Sigmoid colon (tissue), 7 donors: ENCODE data around the gene TRAM2. TPM values are rescaled to one million over a fixed set of nuclear protein-coding genes. Genes with fewer than 3 reads are reported as not detected.

ENCODE experiments used
- DNase-seq: peaks from one replicate; pipeline ENCODE4 v3.0.0-alpha.2; 2019
- H3K27ac ChIP-seq, 4 donors: fragments of 200-600 bp; sonication (generic); one replicate each; pipeline ENCODE4 v1.5.1; 2016 to 2019; ENCODE audit warnings: mild to moderate bottlenecking in 1 of 4
- H3K27me3 ChIP-seq, 3 donors: fragments of 200-600 bp; sonication (generic); one replicate each; pipeline ENCODE4 v1.5.1; 2019; ENCODE audit warnings: mild to moderate bottlenecking in 1 of 3
- H3K36me3 ChIP-seq, 4 donors: fragments of 200-600 bp; sonication (generic); one replicate each; pipeline ENCODE4 v1.5.1; 2016 to 2019
- H3K4me1 ChIP-seq, 4 donors: fragments of 200-600 bp; sonication (generic); one replicate each; pipeline ENCODE4 v1.5.1; 2017 to 2019
- H3K4me3 ChIP-seq, 4 donors: fragments of 200-600 bp; sonication (generic); one replicate each; pipeline ENCODE4 v1.5.1; 2017 to 2019; ENCODE audit warnings: mild to moderate bottlenecking in 2 of 4, moderate library complexity in 1 of 4
- H3K9me3 ChIP-seq, 4 donors: fragments of 200-600 bp in 3 of 4; sonication (generic) in 3 of 4; one replicate each; pipeline versions ENCODE4 v1.5.1 to v1.6.1; 2013 to 2019
- EP300 ChIP-seq, 4 donors: sonication (generic); formaldehyde crosslinking; IDR thresholded peaks; one replicate each; pipeline ENCODE4 v1.6.1; 2017; ENCODE audit warnings: antibody characterized with exemption in 4 of 4
- POLR2A ChIP-seq, 2 donors: fragments of 450-650 bp; IDR thresholded peaks; one replicate each; pipeline ENCODE4 v1.6.1; 2016; ENCODE audit warnings: antibody characterized with exemption in 2 of 2, mild to moderate bottlenecking in 2 of 2, moderate library complexity in 2 of 2
- POLR2AphosphoS5 ChIP-seq, 4 donors: sonication (generic); formaldehyde crosslinking; IDR thresholded peaks; one replicate each; pipeline ENCODE4 v1.6.1; 2017; ENCODE audit warnings: antibody characterized with exemption in 4 of 4
- WGBS, 2 donors: extraction: QIAGEN DNeasy Blood & Tissue Kit; methylation state at CpG; one replicate each; pipeline ENCODE4 v1.1.7; 2013; 5-methylcytosine and 5-hydroxymethylcytosine counted together
- intact Hi-C: fragments of 100-400 bp; cut with DNase I; formaldehyde crosslinking; loops from one replicate; pipeline ENCODE4 v1.15.1; 2023
- polyA plus RNA-seq, 3 donors: library from polyadenylated mRNA; stranded (reverse); fragments of 200-250 nt; gene quantifications; one replicate each; pipeline ENCODE4 v1.2.3, GENCODE V29; 2013
- total RNA-seq, 4 donors: library from RNA; depleted of rRNA; stranded (reverse); fragments of >200 nt; gene quantifications; one replicate each; pipeline ENCODE4 v1.1.0, GENCODE V29; 2016
- TF ChIP-seq, protein P1 (sequence below), 4 experiments: fragments of 450-650 bp in 3 of 4; fragments of 200-600 bp in 1 of 4; IDR thresholded peaks; one replicate each; pipeline ENCODE4 v1.5.1; 2016 to 2019; ENCODE audit warnings: antibody characterized with exemption in 4 of 4, mild to moderate bottlenecking in 3 of 4, moderate library complexity in 2 of 4
- donor health status: healthy with polysubstance abuse.
- donor health status: Bipolar disorder and iron deficiency.
- donor health status: healthy.

Gene TRAM2
- total and polyA plus RNA-seq, 7 donors = 1.8 to 15.0 (median 10.7) TPM

DNA sequence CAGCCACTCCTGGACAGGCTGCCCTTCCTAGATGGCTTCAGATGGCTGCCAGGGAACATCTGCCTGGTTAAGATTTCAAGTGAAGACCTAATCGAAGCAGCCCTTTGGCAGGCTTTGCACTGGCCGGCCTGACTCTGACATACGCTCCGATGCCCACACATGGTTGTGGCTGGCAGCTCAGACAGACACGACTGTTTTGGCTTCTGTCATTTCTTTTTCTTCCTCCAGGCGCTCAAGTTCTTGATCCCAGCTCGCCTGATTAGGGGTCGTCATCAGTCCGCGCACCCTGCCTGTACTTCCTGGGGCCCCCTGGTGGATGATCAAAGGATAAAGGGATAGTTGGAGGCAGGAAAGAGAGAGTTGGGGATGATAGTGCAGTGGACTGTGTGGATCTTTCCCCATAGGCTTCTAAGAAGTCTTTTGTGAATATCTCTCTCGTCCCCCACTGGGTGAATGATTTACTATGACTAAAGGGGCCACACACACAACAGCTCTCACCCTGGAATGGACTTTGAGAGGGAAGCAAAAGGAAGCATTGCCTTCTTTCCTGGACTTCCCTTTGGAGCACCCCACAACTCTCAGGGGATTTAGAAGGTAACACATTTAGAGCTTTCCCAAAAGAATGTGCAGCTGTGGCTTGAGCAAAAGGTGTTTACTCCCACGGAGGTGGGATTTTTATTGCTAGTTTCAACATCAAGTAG is 21.4 kb upstream of the TRAM2 start:
- intact Hi-C loops = loop anchor here (1.0 to 5.0 kb wide), 3 partner anchors 64 to 182 kb away; no protein-coding TSS in a partner anchor
- Histone ChIP-seq H3K4me3 (peak overlapping the region in 3 of 4 donors; percentile 10 to 36 (median 34)), H3K9me3 (no peaks in the 10 kb centered on the region), H3K4me1 (peaks cover 0 to 40% (median 25%) of the 10 kb centered on the region in 4 donors), H3K27me3 (no peaks in the 10 kb centered on the region), H3K36me3 (no peaks in the 10 kb centered on the region), H3K27ac (peak overlapping the region in 3 of 4 donors; percentile 14 to 41 (median 30))
- peak; percentile 84 for DNase-seq
- WGBS, 2 donors = 30 to 40% methylated on average over 12 of the region's 12 CpGs
- TF ChIP-seq POLR2A (IDR thresholded peaks at IDR 0.05) (no peak), POLR2AphosphoS5 (IDR thresholded peaks at IDR 0.05) (no peak), EP300 (IDR thresholded peaks at IDR 0.05) (no peak)
- TF ChIP-seq, protein P1, sequence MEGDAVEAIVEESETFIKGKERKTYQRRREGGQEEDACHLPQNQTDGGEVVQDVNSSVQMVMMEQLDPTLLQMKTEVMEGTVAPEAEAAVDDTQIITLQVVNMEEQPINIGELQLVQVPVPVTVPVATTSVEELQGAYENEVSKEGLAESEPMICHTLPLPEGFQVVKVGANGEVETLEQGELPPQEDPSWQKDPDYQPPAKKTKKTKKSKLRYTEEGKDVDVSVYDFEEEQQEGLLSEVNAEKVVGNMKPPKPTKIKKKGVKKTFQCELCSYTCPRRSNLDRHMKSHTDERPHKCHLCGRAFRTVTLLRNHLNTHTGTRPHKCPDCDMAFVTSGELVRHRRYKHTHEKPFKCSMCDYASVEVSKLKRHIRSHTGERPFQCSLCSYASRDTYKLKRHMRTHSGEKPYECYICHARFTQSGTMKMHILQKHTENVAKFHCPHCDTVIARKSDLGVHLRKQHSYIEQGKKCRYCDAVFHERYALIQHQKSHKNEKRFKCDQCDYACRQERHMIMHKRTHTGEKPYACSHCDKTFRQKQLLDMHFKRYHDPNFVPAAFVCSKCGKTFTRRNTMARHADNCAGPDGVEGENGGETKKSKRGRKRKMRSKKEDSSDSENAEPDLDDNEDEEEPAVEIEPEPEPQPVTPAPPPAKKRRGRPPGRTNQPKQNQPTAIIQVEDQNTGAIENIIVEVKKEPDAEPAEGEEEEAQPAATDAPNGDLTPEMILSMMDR (IDR thresholded peaks at IDR 0.05) = peak; percentile 71 to 79 (median 73)

DNA sequence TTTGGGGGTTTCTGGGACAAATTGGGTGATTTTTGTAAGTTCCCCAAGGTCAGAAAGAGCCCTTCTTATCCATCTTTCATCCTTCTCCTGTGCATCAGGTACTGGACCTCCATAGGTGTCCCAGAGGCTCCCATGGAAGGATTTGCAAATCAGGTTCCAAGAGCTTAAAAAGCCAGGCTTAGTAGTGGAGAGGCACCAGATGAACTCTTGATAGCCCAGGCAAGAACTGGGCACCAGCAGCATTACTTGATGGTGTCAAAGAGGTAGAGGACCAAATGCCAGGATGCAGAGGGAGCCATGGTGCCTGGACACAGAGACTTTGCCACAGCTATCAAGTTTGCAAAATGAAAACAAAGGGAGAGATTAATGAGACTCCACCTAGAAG is 20.9 kb upstream of the TRAM2 start:
- Histone ChIP-seq H3K4me1 (peaks cover 0 to 40% (median 25%) of the 10 kb centered on the region in 4 donors), H3K4me3 (peak overlapping the region in 2 of 4 donors; percentile 34 to 36)
- intact Hi-C loops = loop anchor here (1.0 to 5.0 kb wide), 4 partner anchors 21 to 181 kb away; partner anchors contain the start of gene TRAM2

DNA sequence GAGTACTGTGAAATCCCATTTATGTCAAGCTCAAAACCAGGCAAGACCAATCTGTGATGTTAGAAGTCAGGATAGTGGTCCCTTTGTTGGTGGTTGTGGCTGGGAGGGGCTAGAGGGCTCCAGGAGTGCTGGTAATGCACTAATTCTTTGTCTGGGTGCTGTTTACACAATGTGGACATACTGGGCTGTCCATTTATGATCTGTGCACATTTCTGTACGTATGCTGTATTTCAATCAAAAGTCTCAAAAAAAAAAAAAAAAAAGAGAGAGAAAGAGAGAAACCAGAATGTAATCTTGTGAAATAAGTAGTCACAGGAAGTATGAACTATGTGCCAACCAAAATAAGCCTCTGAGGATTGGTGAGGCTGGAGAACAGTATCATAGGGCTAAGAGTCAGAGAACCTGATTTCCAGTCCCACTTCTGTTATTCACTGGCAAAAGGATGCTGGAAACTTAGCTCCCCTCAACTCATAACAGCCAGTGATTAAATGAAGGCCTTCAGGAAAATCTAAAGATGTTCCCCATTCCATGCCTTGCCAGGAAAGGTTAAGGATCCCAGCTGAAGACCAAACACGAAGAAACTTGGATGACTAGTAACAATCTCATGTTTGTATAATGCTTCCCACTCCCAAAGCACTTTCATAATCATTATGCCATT is 19.6 kb upstream of the TRAM2 start:
- Histone ChIP-seq H3K4me3 (no peak overlapping the region), H3K36me3 (no peaks in the 10 kb centered on the region), H3K27ac (peak overlapping the region; percentile 27 to 77 (median 72)), H3K27me3 (no peaks in the 10 kb centered on the region), H3K4me1 (peaks cover 0 to 40% (median 25%) of the 10 kb centered on the region in 4 donors), H3K9me3 (no peaks in the 10 kb centered on the region)
- no peak for DNase-seq
- WGBS, 2 donors = 50 to 63% methylated on average over 2 of the region's 2 CpGs
- intact Hi-C loops = loop anchor here (2.0 to 5.0 kb wide), 3 partner anchors 20 to 94 kb away; partner anchors contain the start of gene TRAM2
- TF ChIP-seq POLR2A (IDR thresholded peaks at IDR 0.05) = no peak
- TF ChIP-seq EP300 (IDR thresholded peaks at IDR 0.05) = no peak
- TF ChIP-seq, protein P1 (IDR thresholded peaks at IDR 0.05) = no peak
- TF ChIP-seq POLR2AphosphoS5 (IDR thresholded peaks at IDR 0.05) = no peak

More for the DNA sequence above, 20.9 kb upstream of the TRAM2 start:
- no peaks in the 10 kb centered on the region for H3K36me3 ChIP-seq
- H3K9me3 ChIP-seq = no peaks in the 10 kb centered on the region
- peak overlapping the region in 3 of 4 donors; percentile 14 to 41 (median 30) for H3K27ac ChIP-seq
- TF ChIP-seq POLR2AphosphoS5 (IDR thresholded peaks at IDR 0.05) (no peak), POLR2A (IDR thresholded peaks at IDR 0.05) (no peak), EP300 (IDR thresholded peaks at IDR 0.05) (no peak)
- TF ChIP-seq, protein P1 (IDR thresholded peaks at IDR 0.05) = no peak
- H3K27me3 ChIP-seq = no peaks in the 10 kb centered on the region
- no peak for DNase-seq

DNA sequence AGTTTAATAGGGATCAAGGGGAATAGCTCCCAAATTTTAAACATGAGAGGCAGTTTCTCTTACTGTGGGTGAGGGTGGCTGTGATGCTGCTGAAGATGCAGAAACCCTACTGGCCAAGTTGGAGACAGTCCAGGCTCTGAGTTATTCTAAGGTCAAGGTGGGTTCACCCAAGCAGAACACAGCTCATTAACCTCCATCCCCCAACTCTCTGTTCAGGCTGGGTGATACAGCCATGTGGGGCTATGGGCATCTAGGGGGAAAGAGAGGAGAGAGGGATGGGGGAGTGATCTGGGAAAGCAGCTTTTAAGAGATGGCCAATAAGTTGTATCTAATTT is 18.9 kb upstream of the TRAM2 start:
- Histone ChIP-seq H3K9me3 (no peaks in the 10 kb centered on the region), H3K4me3 (no peak overlapping the region), H3K27ac (peak overlapping the region; percentile 69 to 77 (median 72)), H3K27me3 (no peaks in the 10 kb centered on the region), H3K4me1 (peaks cover 0 to 40% (median 25%) of the 10 kb centered on the region in 4 donors), H3K36me3 (no peaks in the 10 kb centered on the region)
- intact Hi-C loops = loop anchor here (2.0 to 5.0 kb wide), 3 partner anchors 19 to 93 kb away; partner anchors contain the start of gene TRAM2
- no peak for DNase-seq
- TF ChIP-seq POLR2A (IDR thresholded peaks at IDR 0.05) (no peak), EP300 (IDR thresholded peaks at IDR 0.05) (no peak), POLR2AphosphoS5 (IDR thresholded peaks at IDR 0.05) (no peak)
- TF ChIP-seq, protein P1 (IDR thresholded peaks at IDR 0.05) = no peak
